AG10803 (cell line): ENCODE measurements around the gene BMPR1B.
A peak's percentile ranks its signal among the peaks of the same experiment; 100 is the strongest.

Source experiments
- DNase-seq: peaks from one replicate; pipeline ENCODE4 v3.0.0; 2010; ENCODE audit warnings: low read depth
- H3K4me3 ChIP-seq: 2 replicates; pipeline ENCODE4 v1.5.1; 2011; ENCODE audit warnings: mild to moderate bottlenecking, low read length, control low read depth
- CTCF ChIP-seq: conservative IDR thresholded peaks from 2 replicates; pipeline ENCODE4 v1.5.1; 2011; ENCODE audit warnings: mild to moderate bottlenecking, low read length, control low read depth, inconsistent platforms

Gene BMPR1B

GRCh38 chr4:94974773-94975172 lies 217.0 kb downstream of the BMPR1B start:
- TF ChIP-seq CTCF: no peak
- peak; percentile 60 for DNase-seq
- H3K4me3 ChIP-seq: no peak overlapping the region

GRCh38 chr4:94976371-94977011 lies 218.7 kb downstream of the BMPR1B start:
- TF ChIP-seq CTCF: no peak
- no peak overlapping the region for H3K4me3 ChIP-seq
- DNase-seq: peak; percentile 78

GRCh38 chr4:94978904-94979303 lies 221.1 kb downstream of the BMPR1B start:
- no peak overlapping the region for H3K4me3 ChIP-seq
- TF ChIP-seq CTCF: no peak
- no peak for DNase-seq

- no peak overlapping the region for H3K4me3 ChIP-seq
- peak; percentile 24 for DNase-seq
- no peak for TF ChIP-seq CTCF
These were observed 221.9 kb downstream of the BMPR1B start for GRCh38 chr4:94979621-94980020.

- peak; percentile 50 for DNase-seq
- H3K4me3 ChIP-seq: peak overlapping the region; percentile 3; the same call in 1 of the 2 replicates
- TF ChIP-seq CTCF: no peak
These were observed 238.1 kb downstream of the BMPR1B start for GRCh38 chr4:94995684-94996394.

- no peak for DNase-seq
- TF ChIP-seq CTCF: no peak
- no peak overlapping the region for H3K4me3 ChIP-seq
These were observed 242.4 kb downstream of the BMPR1B start for GRCh38 chr4:95000076-95000648.

- TF ChIP-seq CTCF: no peak
- DNase-seq: no peak
- no peak overlapping the region for H3K4me3 ChIP-seq
These were observed 247.2 kb downstream of the BMPR1B start for GRCh38 chr4:95004912-95005311.
